Naive thymus-derived CD4-positive, alpha-beta T cell (primary cell): ENCODE data around the gene CNRIP1. TPM values are rescaled to one million over a fixed set of nuclear protein-coding genes. Genes with fewer than 3 reads are reported as not detected.
A peak's percentile ranks its signal among the peaks of the same experiment; 100 is the strongest.

Source experiments
- ATAC-seq: fragments of 150-1000 bp; cut with Tn5 transposase; 2 replicates; pipeline ENCODE4 v1.10.0; 2021; ENCODE audit warnings: mild to moderate bottlenecking, moderate library complexity
- CTCF ChIA-PET: fragments of 350-600 bp; sonication (Branson Sonifier 250); formaldehyde crosslinking; loops from one replicate; lab custom pipeline; 2021; ENCODE audit warnings: antibody characterized with exemption; lab: Charles Lee
- POLR2A ChIA-PET: fragments of 350-600 bp; sonication (Branson Sonifier 250); formaldehyde crosslinking; loops from one replicate; lab custom pipeline; 2021; ENCODE audit warnings: antibody characterized with exemption, inconsistent platforms; lab: Charles Lee
- DNase-seq, 9 donors: peaks; one replicate each; pipeline versions ENCODE4 v3.0.0 to v3.0.0-alpha.2; 2020 to 2022; ENCODE audit warnings: mixed read lengths in 1 of 9
- H3K27ac ChIP-seq: one replicate; pipeline ENCODE4 v1.7.0; 2013; ENCODE audit warnings: mild to moderate bottlenecking, low read depth, low read length, moderate library complexity
- H3K27me3 ChIP-seq, 2 donors: one replicate each; pipeline ENCODE4 v1.7.0; 2013; ENCODE audit warnings: low read length in 2 of 2, mild to moderate bottlenecking in 2 of 2, moderate library complexity in 2 of 2; ENCODE audit not compliant: control insufficient read depth in 2 of 2, insufficient read depth in 2 of 2
- H3K36me3 ChIP-seq, 3 experiments: 1 replicate in 2 of 3; 2 replicates in 1 of 3; pipeline ENCODE4 v1.7.0; 2013; ENCODE audit warnings: low read length in 3 of 3, mild to moderate bottlenecking in 3 of 3, moderate library complexity in 1 of 3; ENCODE audit not compliant: insufficient read depth in 3 of 3, control insufficient read depth in 2 of 3
- H3K4me1 ChIP-seq, 2 donors: one replicate each; pipeline ENCODE4 v1.7.0; 2013; ENCODE audit warnings: low read length in 2 of 2, mild to moderate bottlenecking in 2 of 2, moderate library complexity in 1 of 2; ENCODE audit not compliant: control insufficient read depth in 2 of 2, insufficient read depth in 2 of 2
- H3K4me3 ChIP-seq: 2 replicates; pipeline ENCODE4 v1.7.0; 2013; ENCODE audit warnings: mild to moderate bottlenecking, low read length
- H3K9me3 ChIP-seq, 3 experiments: 1 replicate in 2 of 3; 2 replicates in 1 of 3; pipeline ENCODE4 v1.7.0; 2013; ENCODE audit warnings: low read length in 3 of 3; ENCODE audit not compliant: control insufficient read depth in 2 of 3
- H3K27ac Mint-ChIP-seq, 9 donors: one replicate each; pipeline ENCODE4 v1.8.0; 2020 to 2022; ENCODE audit warnings: mixed read lengths in 9 of 9, mild to moderate bottlenecking in 8 of 9, moderate library complexity in 5 of 9, inconsistent platforms in 2 of 9
- H3K27me3 Mint-ChIP-seq, 5 donors: one replicate each; pipeline ENCODE4 v1.8.0; 2021 to 2022; ENCODE audit warnings: mixed read lengths in 5 of 5, mild to moderate bottlenecking in 1 of 5
- H3K36me3 Mint-ChIP-seq, 5 donors: one replicate each; pipeline ENCODE4 v1.8.0; 2020 to 2022; ENCODE audit warnings: mixed read lengths in 5 of 5, mild to moderate bottlenecking in 3 of 5, inconsistent platforms in 1 of 5
- H3K4me1 Mint-ChIP-seq, 7 donors: one replicate each; pipeline ENCODE4 v1.8.0; 2020 to 2022; ENCODE audit warnings: mixed read lengths in 7 of 7, mild to moderate bottlenecking in 3 of 7, inconsistent platforms in 1 of 7
- H3K4me3 Mint-ChIP-seq, 10 donors: one replicate each; pipeline ENCODE4 v1.8.0; 2020 to 2022; ENCODE audit warnings: mild to moderate bottlenecking in 10 of 10, mixed read lengths in 10 of 10, moderate library complexity in 6 of 10, inconsistent platforms in 2 of 10
- H3K9me3 Mint-ChIP-seq, 11 donors: one replicate each; pipeline ENCODE4 v1.8.0; 2020 to 2022; ENCODE audit warnings: mixed read lengths in 11 of 11, mild to moderate bottlenecking in 4 of 11, inconsistent platforms in 1 of 11, moderate library complexity in 1 of 11
- intact Hi-C, 2 donors: fragments of 100-400 bp; cut with micrococcal nuclease; formaldehyde crosslinking; loops; one replicate each; pipeline ENCODE4 v1.15.1; 2023
- polyA plus RNA-seq, 2 donors: library from polyadenylated mRNA; unstranded; fragments of 300-500 nt; fragmentation: Illumina TruSeq; gene quantifications; one replicate each; pipeline ENCODE4 v1.2.3, GENCODE V29; 2021
- total RNA-seq, 6 experiments: library from RNA in 5 of 6; stranded (reverse) in 5 of 6; gene quantifications; 1 replicate in 5 of 6; 2 replicates in 1 of 6; pipeline ENCODE4 v1.2.3 and lab custom pipeline; 2021 to 2026

CNRIP1 gene
- total and polyA plus RNA-seq, 7 experiments from 2014 or later: 0.19 to 0.78 (median 0.38) TPM; not detected in 4

DNA sequence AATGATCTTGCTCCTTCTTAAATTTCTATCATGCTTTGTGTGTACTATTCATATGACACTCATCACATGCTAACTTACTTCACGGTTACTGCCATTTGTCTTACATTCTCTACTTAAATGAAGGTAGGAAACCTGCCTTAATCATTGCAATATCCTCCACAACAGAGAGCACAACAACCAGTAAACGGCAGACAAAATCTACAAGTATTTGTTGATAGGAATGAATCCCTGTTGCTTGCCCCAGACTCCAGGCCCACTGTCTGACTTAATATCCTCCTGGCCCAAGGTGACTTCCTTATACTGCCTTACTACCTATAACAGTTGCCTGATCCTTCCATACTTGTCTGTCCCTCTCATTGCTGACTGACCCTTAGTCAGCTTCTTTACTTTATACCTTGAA is 70.9 kb downstream of the CNRIP1 start:
- H3K4me1 ChIP-seq: peaks cover 59 to 67% of the 10 kb centered on the region in 2 donors
- Mint-ChIP-seq H3K27me3 (peaks cover 0 to 2% (median 0%) of the 10 kb centered on the region in 5 donors), H3K36me3 (peaks cover 0 to 11% (median 6%) of the 10 kb centered on the region in 5 donors), H3K4me1 (peaks cover 11 to 24% (median 20%) of the 10 kb centered on the region in 7 donors), H3K9me3 (peaks cover 0 to 6% (median 0%) of the 10 kb centered on the region in 11 donors), H3K27ac (no peak overlapping the region), H3K4me3 (no peak overlapping the region)
- peaks cover 0 to 3% (median 2%) of the 10 kb centered on the region in 3 experiments for H3K36me3 ChIP-seq
- no peak overlapping the region for H3K4me3 ChIP-seq
- CTCF ChIA-PET: no interaction called here
- no peaks in the 10 kb centered on the region for H3K27me3 ChIP-seq
- DNase-seq: no peak
- intact Hi-C loops: no loop called here
- POLR2A ChIA-PET: interaction anchor here (0.7 kb wide), 1 partner anchor 24 kb away, joined by 5 read pairs; no protein-coding TSS in a partner anchor
- peak overlapping the region; percentile 82 for H3K27ac ChIP-seq
- H3K9me3 ChIP-seq: no peaks in the 10 kb centered on the region
- ATAC-seq: no peak

DNA sequence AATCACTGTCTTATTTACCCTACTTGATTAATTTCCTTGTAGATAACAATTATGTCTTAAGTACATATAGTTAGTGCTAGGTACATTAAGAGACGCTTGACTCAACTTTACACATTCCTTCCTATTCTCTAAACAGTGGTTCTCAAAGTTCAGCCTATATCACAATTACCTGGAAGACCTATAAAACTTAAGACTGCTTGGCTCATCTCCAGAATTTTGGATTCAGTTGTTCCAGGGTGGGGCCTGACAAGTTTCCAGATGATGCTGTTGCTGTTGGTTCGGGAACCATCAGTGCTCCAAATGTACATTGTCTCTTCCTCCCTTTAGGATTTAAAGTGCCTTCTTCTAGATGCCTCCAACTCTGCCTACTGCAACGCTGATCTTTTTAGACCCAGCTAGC is 71.4 kb downstream of the CNRIP1 start:
- intact Hi-C loops: no loop called here
- peaks cover 64 to 67% of the 10 kb centered on the region in 2 donors for H3K4me1 ChIP-seq
- Mint-ChIP-seq H3K36me3 (peaks cover 0 to 11% (median 6%) of the 10 kb centered on the region in 5 donors), H3K27ac (no peak overlapping the region), H3K9me3 (peaks cover 0 to 3% (median 0%) of the 10 kb centered on the region in 11 donors), H3K27me3 (peaks cover 0 to 2% (median 0%) of the 10 kb centered on the region in 5 donors), H3K4me3 (no peak overlapping the region), H3K4me1 (peaks cover 8 to 22% (median 17%) of the 10 kb centered on the region in 7 donors)
- no peak overlapping the region for H3K4me3 ChIP-seq
- H3K27ac ChIP-seq: peak overlapping the region; percentile 82
- H3K9me3 ChIP-seq: no peaks in the 10 kb centered on the region
- H3K27me3 ChIP-seq: no peaks in the 10 kb centered on the region
- H3K36me3 ChIP-seq: peaks cover 0 to 3% (median 2%) of the 10 kb centered on the region in 3 experiments
- ATAC-seq: no peak
- DNase-seq: no peak
- ChIA-PET POLR2A (interaction anchor here (0.7 kb wide), 1 partner anchor 23 kb away, joined by 5 read pairs; no protein-coding TSS in a partner anchor), CTCF (no interaction called here)

DNA sequence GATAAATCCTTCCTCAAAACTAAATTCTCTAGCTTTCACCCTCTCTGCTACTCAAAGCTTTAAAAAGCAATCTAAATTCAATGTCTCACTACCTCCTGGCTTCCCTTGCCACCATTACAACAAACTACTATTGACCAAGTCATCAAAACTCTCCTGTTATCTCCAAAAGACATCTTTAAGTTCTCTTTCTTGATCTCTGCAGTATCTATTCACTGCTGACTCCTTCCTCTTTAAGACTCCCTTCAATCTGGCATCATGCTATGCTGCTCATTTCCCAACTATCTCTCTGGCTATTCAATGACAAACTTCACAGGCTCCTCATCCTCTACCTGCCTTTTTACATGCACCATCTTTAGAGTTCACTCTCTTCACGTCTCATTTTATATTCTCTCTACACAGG is 73.4 kb downstream of the CNRIP1 start:
- Mint-ChIP-seq H3K9me3 (peaks cover 0 to under 1% (median 0%) of the 10 kb centered on the region in 11 donors), H3K27me3 (peaks cover 0 to 2% (median 0%) of the 10 kb centered on the region in 5 donors), H3K36me3 (peaks cover 0 to 9% (median 5%) of the 10 kb centered on the region in 5 donors), H3K4me3 (no peak overlapping the region), H3K27ac (no peak overlapping the region), H3K4me1 (peaks cover 0 to 31% (median 20%) of the 10 kb centered on the region in 7 donors)
- POLR2A ChIA-PET: interaction anchor here (0.7 kb wide), 1 partner anchor 480 kb away, joined by 3 read pairs; no protein-coding TSS in a partner anchor
- no peak overlapping the region for H3K27ac ChIP-seq
- H3K4me3 ChIP-seq: no peak overlapping the region
- H3K9me3 ChIP-seq: no peaks in the 10 kb centered on the region
- ATAC-seq: no peak
- intact Hi-C loops: no loop called here
- H3K36me3 ChIP-seq: peaks cover 0 to 3% (median 0%) of the 10 kb centered on the region in 3 experiments
- H3K4me1 ChIP-seq: peaks cover 68 to 77% of the 10 kb centered on the region in 2 donors
- CTCF ChIA-PET: no interaction called here
- DNase-seq: no peak
- H3K27me3 ChIP-seq: no peaks in the 10 kb centered on the region

DNA sequence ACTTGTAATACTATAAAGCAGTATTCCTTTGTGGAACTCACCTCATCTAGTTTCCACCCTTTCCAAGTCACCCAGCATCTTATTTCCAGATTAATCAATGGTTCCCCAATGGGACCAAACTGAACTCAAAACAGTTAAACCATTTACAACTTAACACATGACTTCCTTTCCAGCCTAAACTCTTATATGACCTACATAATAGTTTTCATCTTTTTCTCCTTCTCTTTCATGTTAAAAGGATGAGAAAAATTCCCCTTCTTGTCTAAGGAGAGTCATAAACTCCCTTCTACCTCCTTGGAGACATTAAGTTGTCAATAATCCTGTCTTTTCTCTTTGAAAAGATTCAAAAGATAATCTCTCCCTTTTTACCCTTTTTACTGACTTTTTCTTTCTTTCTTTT is 74.1 kb downstream of the CNRIP1 start:
- ATAC-seq (no peak), DNase-seq (no peak)
- H3K36me3 Mint-ChIP-seq: peaks cover 0 to 7% (median under 1%) of the 10 kb centered on the region in 5 donors
- no peak overlapping the region for H3K4me3 Mint-ChIP-seq
- no peaks in the 10 kb centered on the region for H3K27me3 ChIP-seq
- H3K27me3 Mint-ChIP-seq: no peaks in the 10 kb centered on the region
- no peak overlapping the region for H3K27ac Mint-ChIP-seq
- H3K4me1 ChIP-seq: peaks cover 69 to 82% of the 10 kb centered on the region in 2 donors
- no peak overlapping the region for H3K27ac ChIP-seq
- ChIA-PET POLR2A (no interaction called here), CTCF (no interaction called here)
- H3K4me3 ChIP-seq: no peak overlapping the region
- no peaks in the 10 kb centered on the region for H3K9me3 ChIP-seq
- H3K9me3 Mint-ChIP-seq: no peaks in the 10 kb centered on the region
- H3K36me3 ChIP-seq: peaks cover 0 to 3% (median 0%) of the 10 kb centered on the region in 3 experiments
- intact Hi-C loops: loop anchor here in 1 of 2 donors (1.0 kb wide), 1 partner anchor 9 kb away; no protein-coding TSS in a partner anchor
- peaks cover 0 to 35% (median 22%) of the 10 kb centered on the region in 7 donors for H3K4me1 Mint-ChIP-seq

DNA sequence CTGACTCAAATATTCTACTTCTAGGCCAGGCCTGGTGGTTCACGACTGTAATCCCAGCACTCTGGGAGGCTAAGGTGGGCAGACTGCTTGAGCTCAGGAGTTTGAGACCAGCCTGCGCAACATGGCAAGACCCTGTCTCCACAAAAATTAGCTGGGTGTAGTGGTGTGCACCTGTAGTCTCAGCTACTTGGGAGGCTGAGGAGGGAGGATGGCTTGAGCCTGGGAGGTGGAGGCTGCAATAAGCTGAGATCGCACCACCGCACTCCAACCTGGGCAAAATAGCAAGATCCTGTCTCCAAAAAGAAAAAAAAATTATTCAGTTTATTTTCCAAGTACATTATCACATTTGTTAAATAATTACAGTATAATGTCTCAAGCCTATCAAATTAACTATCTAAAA is 74.7 kb downstream of the CNRIP1 start:
- ChIA-PET POLR2A (no interaction called here), CTCF (interaction anchor here (0.9 to 1.4 kb wide), 2 partner anchors 19 to 49 kb away, joined by 3 to 4 read pairs; no protein-coding TSS in a partner anchor)
- Histone ChIP-seq H3K4me1 (peaks cover 68 to 82% of the 10 kb centered on the region in 2 donors), H3K4me3 (no peak overlapping the region), H3K9me3 (no peaks in the 10 kb centered on the region), H3K27me3 (no peaks in the 10 kb centered on the region), H3K36me3 (no peaks in the 10 kb centered on the region), H3K27ac (no peak overlapping the region)
- H3K27ac Mint-ChIP-seq: no peak overlapping the region
- DNase-seq (no peak), ATAC-seq (no peak)
- H3K36me3 Mint-ChIP-seq: peaks cover 0 to 7% (median 5%) of the 10 kb centered on the region in 5 donors
- intact Hi-C loops: loop anchor here in 1 of 2 donors (1.0 kb wide), 1 partner anchor 9 kb away; no protein-coding TSS in a partner anchor
- H3K27me3 Mint-ChIP-seq: no peaks in the 10 kb centered on the region
- peaks cover 0 to 35% (median 23%) of the 10 kb centered on the region in 7 donors for H3K4me1 Mint-ChIP-seq
- H3K4me3 Mint-ChIP-seq: no peak overlapping the region
- H3K9me3 Mint-ChIP-seq: no peaks in the 10 kb centered on the region

DNA sequence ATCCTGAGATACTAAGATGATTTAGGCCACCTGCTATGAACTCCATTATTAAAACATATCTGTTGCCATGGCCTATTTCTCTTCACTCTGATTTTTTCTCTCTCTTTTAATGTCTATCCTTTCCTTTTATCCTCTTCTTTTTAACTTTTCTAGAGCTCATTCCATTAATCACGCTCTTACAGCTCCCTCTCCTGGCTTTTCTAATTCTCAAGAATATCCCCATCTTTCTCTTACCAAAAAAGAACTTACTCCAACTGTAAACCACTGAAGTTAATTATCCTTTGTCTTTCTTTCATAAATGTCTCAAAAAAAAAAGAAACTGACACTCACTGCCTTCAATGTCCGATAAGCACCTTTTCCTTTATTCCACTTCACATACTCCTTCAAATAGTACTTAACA is 75.3 kb downstream of the CNRIP1 start:
- POLR2A ChIA-PET: no interaction called here
- ATAC-seq: no peak
- Histone ChIP-seq H3K4me1 (peaks cover 67 to 82% of the 10 kb centered on the region in 2 donors), H3K4me3 (no peak overlapping the region), H3K36me3 (no peaks in the 10 kb centered on the region), H3K27me3 (no peaks in the 10 kb centered on the region), H3K9me3 (no peaks in the 10 kb centered on the region), H3K27ac (no peak overlapping the region)
- no peak for DNase-seq
- intact Hi-C loops: no loop called here
- Mint-ChIP-seq H3K27ac (no peak overlapping the region), H3K4me3 (no peak overlapping the region), H3K9me3 (no peaks in the 10 kb centered on the region), H3K27me3 (no peaks in the 10 kb centered on the region), H3K36me3 (peaks cover 0 to 7% (median 4%) of the 10 kb centered on the region in 5 donors), H3K4me1 (peaks cover 0 to 36% (median 22%) of the 10 kb centered on the region in 7 donors)
- CTCF ChIA-PET: interaction anchor here (0.9 to 1.4 kb wide), 3 partner anchors 19 to 48 kb away, joined by 3 to 5 read pairs (median 4); no protein-coding TSS in a partner anchor
